Peyer's patch (tissue), 4 donors: ENCODE data around the gene RRP8.

ENCODE experiments used
- POLR2A ChIP-seq, 2 donors: fragments of 450-650 bp; IDR thresholded peaks; one replicate each; pipeline ENCODE4 v1.5.1; 2017; ENCODE audit warnings: antibody characterized with exemption in 2 of 2, mild to moderate bottlenecking in 2 of 2, moderate library complexity in 2 of 2
- TF ChIP-seq, protein P1 (sequence below), 6 experiments: fragments of 450-650 bp in 4 of 6; fragments of 200-600 bp in 2 of 6; sonication (generic) in 1 of 6; IDR thresholded peaks; one replicate each; pipeline ENCODE4 v1.5.1; 2017 to 2019; ENCODE audit warnings: antibody characterized with exemption in 6 of 6, mild to moderate bottlenecking in 3 of 6, moderate library complexity in 1 of 6

- TF ChIP-seq, protein P1, sequence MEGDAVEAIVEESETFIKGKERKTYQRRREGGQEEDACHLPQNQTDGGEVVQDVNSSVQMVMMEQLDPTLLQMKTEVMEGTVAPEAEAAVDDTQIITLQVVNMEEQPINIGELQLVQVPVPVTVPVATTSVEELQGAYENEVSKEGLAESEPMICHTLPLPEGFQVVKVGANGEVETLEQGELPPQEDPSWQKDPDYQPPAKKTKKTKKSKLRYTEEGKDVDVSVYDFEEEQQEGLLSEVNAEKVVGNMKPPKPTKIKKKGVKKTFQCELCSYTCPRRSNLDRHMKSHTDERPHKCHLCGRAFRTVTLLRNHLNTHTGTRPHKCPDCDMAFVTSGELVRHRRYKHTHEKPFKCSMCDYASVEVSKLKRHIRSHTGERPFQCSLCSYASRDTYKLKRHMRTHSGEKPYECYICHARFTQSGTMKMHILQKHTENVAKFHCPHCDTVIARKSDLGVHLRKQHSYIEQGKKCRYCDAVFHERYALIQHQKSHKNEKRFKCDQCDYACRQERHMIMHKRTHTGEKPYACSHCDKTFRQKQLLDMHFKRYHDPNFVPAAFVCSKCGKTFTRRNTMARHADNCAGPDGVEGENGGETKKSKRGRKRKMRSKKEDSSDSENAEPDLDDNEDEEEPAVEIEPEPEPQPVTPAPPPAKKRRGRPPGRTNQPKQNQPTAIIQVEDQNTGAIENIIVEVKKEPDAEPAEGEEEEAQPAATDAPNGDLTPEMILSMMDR (IDR thresholded peaks at IDR 0.05): no peak
- no peak for TF ChIP-seq POLR2A (IDR thresholded peaks at IDR 0.05)
These were observed 49.7 kb upstream of the RRP8 start for GRCh38 chr11:6653097-6653496.
